ENCODE results near the gene VSTM4.

The VSTM4 gene

DNA sequence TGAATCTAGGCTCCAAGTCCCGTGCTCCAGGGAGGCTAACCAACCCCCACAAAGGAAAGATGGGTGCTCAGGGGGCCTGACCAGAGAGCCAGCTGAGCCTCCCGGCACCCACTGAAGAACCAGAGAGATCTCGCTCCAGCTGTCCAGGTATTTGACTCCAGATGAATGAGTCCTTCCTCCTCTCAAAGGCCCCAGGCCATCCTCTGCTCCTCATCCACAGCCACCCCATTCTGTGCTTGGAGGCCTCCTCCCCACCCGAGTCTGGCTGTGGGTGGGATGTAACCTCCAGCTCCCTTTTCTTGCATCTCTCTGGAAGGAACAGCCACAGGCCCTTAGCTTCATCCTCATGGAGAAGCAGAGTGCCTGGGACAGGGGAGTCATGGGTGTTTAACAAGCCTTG is 44.6 kb downstream of the VSTM4 start:
- DNase-seq (ENCODE audit: low spot score), result no peak

DNA sequence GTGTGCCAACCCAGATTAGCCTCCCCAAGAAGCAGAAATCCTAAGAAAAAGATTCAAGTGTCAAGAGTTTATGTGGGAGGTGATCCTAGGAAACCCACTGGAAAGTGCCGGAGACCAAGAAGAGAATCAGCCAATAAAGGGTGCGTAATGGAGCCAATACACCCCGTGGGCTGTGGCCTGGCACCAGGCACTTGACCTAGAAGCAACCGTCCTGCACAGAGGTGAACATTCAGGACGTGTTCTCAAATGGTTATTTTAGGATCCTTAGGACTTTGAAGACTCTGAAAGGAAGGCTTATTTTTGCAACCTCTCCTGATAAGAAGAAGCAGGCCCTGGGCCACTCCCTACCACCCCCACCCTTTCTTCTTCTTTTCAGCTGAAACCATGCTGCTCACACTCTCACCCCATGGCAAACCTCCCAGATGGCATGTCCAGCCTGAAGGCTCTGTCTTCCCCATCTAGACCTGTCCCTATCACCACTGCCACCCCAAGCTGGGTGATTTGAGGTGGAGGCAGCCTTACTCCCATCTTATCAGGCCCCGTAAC is 46.6 kb downstream of the VSTM4 start:
- DNase-seq (ENCODE audit: low spot score), result no peak

DNA sequence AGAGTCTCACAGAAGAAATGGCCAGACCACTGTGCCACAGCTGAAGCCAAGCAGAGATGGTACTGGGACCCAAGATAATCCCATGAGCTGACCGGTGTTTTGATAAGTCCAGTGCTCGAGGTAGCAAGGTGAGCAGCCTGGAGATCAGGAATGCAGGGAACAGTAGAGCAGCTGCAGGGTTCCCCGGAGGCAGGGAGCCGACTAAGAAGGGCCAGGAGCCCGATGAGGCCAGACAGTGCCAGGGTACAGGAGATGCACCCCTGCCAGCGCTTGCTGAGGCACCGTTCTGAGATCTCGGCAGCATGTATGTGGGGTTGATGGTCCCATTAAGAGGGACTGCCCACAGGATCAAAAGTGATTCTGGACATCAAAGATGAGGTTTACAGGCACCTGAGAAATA is 47.1 kb downstream of the VSTM4 start:
- no peak for DNase-seq (ENCODE audit: low spot score)

DNA sequence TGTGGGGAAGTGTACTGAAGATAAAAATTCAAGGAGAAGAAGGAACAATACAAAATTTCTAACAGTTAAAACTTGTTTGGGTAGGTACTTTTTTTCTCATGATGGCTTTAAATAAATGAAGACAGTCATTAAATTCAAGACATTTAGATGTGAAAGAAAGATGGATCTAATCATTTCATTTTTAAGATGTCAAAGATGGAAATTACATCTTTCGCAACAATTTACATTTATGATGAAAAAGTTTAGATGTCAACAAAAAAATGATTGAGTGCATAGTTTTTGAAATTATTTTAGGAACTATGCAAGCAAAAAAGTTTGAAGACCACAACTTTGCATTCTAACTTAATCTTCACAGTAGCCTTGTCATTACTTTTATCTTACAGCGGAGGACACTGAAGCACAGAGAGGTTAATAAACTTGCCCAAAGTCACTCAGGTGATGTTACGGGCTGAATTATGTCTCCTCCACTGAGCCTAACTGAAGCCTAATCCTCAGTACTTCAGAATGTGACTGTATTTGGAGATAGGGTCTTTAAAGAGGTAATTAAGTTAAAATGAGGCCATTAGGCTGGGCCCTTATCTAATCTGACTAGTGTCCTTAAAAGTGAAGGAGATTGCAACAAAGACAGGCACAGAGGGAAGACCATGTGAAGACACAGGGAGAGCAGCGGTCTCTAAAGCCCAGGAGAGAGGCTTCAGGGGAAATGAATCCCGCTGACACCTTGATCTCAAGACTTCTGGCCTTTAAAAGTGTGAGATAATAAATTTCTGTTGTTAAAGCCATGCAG is 48.2 kb downstream of the VSTM4 start:
- no peak for DNase-seq (ENCODE audit: low spot score)

DNA sequence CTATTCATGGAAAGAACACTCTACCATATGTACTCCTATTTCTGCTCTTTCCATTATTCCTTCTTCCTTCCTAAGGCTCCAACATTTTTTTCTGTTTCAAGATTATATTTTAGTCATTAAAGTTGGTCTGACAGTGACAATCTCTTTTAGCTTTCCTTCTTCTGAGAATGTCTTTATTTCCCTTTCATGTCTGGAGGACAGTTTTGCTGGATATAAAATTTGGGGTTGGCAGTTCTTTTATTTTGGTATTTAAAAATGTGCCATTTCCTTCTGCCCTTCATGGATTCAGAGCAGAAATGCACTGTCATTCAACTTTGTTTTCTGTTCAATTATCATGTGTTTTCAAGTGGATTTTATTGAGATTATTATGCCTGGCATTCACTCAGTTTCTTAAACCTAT is 53.1 kb downstream of the VSTM4 start:
- DNase-seq (ENCODE audit: low spot score), result no peak

DNA sequence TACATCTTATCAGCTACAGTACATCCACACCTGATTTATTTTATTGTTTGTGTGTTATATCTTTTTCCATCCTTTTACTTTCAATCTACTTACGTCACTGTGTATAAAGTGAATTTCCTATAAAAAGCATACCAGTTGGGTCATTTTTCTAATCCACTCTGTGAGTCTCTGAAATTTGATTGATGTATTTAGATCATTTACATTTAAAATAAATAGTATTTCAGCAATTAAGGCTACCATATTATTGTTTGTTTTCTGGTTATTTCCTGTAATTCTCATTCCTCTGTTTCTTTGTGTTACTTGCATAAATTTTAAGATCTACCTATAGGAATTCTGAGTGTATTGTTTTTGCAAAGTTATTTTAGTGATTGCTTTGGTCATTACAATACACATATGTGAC is 53.7 kb downstream of the VSTM4 start:
- DNase-seq (ENCODE audit: low spot score), result no peak

DNA sequence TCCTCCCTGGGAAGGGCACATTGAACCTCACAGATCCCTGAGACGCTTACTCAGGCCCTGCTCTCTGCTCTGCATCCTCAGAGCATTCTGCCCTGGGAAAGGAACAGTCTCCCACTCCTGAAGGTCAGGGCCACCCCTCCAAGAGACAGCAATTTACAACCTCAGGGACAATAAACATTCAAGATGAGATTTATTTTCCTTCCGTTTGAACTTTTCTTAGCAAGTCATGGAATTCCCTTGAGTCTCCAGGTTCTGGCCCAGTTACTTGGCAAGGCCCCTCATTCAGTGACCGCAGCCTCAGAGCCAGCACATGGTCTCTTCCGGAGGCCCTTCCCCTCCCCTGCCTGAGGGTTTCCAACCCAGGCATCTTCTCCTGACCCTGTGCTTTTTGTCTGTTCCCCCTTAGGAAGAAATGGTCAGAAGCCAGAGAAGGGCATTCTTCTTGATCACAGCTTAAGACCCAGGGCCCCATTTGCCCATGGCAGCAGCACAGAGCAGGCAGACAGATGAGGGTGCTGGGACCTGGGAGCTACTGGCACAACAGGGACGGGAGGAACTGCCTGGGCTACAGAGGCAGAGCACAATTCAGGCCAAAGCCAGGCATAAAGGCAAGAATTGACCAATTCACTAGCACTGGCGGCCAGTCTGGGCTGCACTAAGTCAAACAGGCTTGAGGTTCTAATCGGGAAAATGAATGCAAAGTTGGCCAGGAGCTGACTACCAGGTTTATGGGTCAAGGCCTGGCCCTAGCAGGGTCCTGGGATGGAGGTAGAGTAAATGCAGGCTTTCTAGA is 56.7 kb downstream of the VSTM4 start:
- no peak for DNase-seq (ENCODE audit: low spot score)

DNA sequence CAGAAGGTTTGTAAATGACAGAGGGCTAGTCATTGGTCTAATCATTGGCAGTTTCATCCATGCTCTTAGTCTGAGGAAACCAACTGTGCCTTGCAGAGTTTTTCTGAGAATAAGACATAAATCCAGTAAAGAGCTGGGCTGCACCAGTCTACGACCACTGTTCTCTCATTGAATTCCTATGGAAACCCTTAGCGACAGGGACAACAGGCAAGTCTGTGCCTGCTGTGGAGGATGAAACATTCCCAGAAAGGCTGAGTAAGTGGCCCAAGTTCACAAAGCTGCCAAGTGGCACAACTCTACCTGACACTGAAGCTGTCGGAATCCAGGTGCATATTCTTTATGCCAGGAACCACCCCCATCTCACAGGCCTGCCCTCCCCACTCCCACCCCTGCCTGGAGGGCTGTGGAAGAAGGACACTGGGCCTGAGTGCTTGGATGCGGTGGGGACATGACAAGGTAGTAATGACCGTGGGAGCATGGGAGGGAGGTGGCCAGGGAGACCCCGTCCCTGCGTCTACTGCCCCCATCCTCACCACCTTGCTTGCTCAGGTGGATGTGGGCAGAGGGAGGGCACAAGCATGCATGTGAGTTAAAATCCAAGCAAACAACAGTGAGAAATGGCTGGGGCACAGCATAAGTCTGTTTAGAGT is 58.0 kb downstream of the VSTM4 start:
- DNase-seq (ENCODE audit: low spot score), result no peak

DNA sequence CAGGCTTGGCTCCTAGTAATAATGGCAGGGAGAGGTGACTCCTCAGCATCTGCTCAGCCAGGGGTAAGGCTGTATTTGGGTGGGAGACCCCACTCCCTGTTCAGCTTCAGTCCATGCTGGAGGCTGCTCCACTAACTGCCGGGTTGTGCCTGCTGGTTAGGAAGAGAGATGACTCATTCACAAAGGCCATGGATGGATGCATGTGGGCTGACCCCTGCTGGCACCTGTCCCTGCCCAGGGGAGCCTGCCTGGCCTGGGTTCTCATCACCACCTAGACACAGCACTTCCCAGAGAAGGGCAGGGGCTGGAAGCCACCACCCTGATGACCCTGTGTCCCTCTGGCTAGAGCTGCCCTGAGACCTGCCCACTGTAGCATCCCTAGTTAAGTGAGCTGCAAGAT is 59.0 kb downstream of the VSTM4 start:
- DNase-seq (ENCODE audit: low spot score), result no peak

DNA sequence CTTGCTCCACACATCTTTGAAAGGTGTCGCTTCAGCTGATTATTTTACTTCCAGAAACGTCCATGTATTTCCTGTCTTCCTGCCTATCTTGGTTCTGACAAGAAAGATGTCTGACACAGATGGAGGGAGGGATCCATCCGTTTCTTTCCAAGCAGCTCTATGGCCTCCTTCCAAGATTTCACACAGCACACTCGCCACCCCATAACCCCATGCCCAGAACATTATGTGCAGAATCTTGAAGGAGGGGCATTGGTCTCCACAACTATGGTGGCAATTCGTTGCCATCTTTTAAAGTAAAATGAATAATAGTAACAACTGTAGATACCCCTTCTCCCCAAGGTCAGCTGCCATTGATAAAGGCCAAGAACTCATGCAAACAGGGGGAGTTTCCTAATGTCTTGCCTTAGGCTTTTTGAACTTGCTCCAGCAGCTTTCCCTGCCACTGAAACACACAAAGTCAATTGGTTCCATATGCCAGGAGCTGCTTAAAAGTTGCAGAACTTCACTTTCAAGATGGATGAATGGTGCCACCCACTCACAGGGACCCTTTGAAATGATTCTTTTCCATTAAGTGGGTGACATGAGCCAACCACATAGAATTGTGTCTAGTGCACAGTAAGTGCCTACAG is 60.0 kb downstream of the VSTM4 start:
- DNase-seq (ENCODE audit: low spot score), result no peak

DNA sequence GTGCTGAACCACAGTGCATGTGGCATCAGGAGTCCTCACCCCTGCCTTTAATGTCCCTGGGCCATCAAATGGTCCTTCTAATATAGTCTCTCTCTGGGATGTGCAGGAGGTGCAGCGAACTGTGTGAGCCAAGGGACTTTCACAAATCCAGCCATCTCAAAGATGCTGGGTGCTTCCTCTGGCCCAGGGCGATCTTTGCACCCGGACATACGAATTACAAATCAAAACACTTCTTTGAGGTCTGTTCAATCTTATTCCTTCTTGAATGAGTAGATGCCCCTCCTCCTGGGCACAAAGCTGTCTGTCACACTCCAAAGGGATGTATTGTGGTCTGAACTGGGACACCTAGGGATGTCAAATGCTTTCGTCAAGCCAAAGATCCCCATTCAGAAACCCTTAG is 60.6 kb downstream of the VSTM4 start:
- DNase-seq (ENCODE audit: low spot score), result no peak

DNA sequence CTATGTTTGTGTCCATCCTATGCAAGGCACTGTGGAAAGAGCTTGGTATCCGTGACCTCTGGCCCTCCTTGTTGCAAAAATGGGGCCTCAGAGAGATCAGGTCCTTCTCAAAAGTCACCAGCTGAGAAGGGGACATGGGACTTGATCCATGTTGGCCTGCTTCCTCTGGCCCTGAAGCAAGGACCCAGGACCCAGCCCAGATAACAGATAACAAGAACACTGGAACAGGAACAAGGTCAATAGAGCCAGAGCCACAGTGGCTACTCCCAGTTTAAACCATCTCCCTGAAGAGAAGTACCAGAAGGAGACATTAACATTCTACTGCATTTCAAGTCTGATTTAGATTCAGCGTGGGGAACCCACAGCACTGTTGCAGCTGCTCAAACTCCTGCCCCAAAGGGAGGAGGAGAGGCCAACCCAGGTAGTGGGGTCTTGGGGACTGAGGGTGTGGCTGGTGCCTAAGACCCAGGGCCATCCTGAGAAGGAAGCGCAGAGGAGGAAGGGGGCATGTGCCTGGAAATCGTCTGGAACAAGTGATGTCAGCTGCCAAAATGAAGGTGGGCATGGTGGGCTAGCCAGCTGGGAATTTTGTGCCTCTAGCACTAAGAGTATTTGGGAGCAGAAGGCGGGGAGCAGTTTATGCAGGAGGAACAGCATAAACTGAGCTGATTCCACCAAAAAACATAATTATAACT is 61.2 kb downstream of the VSTM4 start:
- DNase-seq (ENCODE audit: low spot score), result no peak

DNA sequence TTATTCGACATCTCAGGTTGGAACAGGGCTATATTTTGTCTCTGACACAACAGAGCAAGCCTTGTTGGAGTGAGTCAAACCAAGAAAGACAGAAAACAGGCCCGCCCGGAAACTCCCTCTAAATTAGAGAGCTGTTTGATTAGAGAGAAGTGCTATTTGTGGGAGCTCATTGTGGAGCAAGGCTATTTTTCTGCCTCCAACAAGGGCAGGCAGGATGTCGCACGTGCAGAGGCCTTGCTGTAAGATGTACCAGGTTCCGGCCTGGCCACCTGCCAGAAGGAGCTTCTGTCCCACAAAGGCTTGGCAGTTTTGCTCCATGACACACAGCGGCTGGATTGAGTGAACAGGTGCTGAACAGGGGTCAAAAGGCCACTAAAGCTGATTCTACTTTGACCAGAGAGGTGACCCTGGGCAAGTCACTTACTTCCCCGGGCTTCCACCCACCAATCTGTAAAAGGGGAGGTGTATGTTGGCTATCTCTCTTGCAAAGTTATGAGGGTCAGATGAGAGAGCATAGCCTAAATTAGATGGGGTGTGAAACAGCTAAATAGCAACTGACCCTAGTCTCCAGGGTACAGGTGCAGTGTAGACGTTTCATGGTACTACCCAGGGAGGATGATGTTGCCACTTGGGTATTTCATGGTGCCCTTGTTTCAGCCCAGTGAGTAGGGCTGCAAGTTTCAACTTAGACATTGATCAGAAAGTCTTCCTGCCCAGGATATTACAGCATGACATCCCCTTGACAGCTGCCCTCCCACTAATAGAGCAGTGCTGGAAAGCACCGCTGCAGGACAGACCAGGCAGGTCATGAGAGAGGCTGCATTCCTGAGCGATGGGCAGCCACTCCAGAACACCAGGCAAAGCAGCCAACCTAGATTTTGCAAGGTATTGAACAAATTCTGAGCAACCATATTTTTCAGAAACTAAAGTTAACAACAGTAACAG is 62.0 kb downstream of the VSTM4 start:
- no peak for DNase-seq (ENCODE audit: low spot score)

DNA sequence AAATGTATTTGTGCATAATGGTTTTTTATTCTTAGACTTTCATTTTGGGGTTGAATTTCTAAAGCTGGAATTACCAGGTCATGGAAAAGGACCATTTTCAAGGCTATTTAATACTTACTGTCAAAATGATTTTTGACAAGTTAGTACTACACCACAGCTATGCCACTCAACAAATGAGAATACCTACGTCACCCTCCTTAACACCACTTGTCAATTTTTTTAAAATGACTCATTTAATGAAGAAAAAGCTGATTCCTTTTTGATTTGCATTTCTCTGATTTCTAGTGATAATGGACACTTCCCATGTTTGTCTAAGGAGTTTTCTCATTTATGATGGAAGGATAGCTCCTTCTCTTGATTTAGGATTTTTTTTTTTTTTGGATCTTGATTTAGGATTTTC is 63.3 kb downstream of the VSTM4 start:
- DNase-seq (ENCODE audit: low spot score), result no peak

DNA sequence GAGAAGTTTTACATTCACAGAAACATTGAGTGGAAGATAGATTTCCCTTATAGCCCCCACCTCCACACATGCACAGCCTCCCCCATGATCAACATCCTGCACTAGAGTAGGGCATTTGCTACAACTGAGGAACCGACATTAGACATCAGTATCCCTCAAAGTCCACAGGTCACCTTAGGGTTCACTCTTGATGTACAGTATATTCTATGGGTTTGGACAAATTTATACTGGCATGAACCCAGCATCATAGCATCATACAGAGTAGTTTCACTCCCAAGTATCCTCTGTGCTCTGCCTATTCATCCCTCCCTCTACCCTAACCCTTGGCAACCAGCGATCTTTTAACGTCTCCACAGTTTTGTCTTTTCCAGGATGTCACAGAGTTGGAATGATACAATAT is 64.4 kb downstream of the VSTM4 start:
- no peak for DNase-seq (ENCODE audit: low spot score)

DNA sequence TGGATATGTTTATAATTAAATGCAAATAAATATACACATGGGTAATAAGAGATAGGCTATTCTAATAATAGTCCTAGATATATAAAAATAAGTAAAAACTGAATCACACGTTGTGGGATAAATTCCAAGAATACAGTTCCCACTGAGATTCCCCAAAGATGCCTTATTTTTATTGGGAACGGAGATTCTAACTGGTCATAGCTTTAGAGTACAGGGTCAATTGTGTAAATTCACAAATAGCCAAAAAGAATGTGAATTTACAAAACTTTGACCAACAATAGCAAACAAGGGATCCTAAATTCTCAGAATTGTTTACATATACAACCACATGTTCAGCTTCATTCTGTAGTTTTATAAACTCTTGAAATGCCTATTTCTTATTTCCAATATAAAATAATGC is 65.0 kb downstream of the VSTM4 start:
- no peak for DNase-seq (ENCODE audit: low spot score)

DNA sequence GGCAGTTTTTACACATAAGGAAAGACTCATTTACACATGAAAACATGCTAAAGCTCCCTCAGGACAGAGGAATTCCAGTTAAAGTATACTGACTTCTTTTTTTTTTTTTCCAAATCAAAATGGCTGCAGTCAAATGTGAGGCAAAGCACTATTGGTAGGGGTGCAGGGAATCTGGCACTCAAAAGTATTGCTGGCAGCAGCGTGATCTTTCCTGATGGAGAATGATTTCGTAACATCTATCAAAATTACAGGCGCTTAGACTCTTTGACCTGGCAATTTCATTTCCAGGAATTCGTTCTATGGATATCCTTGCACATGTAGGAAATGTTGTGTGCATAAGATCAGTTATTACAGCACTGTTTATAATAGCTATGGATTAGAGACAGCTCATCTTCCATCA is 65.7 kb downstream of the VSTM4 start:
- no peak for DNase-seq (ENCODE audit: low spot score)

DNA sequence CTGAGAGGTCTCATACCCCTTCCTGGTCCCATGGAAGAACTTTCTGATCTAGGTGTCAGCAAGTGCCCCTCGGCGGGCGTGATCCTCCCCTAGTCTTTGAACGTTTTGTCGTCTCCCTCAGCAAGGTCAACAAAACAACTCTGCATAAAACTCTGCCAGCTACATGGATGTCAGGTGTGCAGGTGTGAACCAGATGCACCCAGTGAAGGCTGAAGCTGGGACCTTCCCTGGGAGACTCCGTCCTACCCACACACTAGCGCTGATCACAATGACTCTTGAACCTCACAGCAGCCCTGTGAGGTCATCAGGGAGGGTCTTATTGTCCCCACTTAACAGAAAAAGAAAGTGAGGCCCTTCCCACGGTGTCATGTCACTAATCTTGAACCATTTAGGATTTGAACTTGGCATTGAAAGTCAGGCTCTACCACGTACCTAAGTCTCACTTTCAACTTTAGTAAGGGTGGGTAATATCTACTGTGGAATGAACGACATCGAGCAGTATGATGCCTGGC is 68.1 kb downstream of the VSTM4 start:
- DNase-seq (ENCODE audit: low spot score), result no peak

DNA sequence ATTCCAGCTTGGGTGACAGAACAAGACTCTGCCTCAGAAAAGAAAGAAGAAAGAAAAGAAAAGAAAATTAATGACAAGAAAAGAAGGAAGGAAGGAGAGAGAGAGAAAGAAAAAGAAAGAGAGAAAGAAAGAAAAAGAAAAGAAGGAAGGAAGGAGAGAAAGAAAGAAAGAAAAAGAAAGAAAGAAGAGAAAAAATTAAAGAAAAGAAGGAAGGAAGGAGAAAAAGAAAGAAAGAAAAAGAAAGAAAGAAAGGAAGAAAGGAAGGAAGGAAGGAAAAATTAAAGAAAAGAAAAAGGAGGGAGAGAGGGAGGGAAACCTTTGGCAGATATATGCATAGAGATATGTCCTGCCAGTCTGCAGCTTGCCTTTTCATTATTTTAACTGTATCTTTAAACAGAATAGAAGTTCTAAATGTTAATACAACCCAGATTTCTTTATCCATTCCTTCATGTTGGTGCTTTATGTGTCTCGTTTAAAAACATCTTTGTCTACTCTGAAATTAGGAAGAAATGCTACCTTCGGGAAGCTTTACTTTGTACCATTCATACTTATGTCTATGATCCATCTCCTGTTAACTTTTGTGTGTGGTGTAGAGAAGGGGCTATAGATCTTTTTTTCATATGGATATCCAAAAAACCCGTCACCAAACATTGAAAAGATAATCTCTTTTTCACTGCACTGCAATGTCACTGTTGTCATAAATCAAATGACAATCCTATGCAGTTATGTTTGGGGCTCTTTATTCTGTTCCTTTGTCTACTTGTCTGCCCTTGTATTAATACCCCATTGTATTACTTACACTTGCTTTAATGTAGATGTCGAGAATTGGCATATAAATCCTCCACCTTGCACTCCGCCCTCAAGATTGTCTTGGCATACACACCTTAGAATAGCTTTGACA is 70.8 kb downstream of the VSTM4 start:
- no peak for DNase-seq (ENCODE audit: low spot score)

Measured in CD4-positive, alpha-beta T cell treated with Interleukin-2 at 100 ng/mL for 4 hours (primary cell).